GM19328 (cell line): ENCODE measurements around the gene NCAM2.

Experiments used
- ATAC-seq: cut with Tn5 transposase; IDR thresholded peaks from one replicate; pipeline ENCODE4 v1.9.1; 2021; ENCODE audit warnings: mild to moderate bottlenecking, moderate library complexity; ENCODE audit not compliant: unreplicated experiment

Gene NCAM2

DNA sequence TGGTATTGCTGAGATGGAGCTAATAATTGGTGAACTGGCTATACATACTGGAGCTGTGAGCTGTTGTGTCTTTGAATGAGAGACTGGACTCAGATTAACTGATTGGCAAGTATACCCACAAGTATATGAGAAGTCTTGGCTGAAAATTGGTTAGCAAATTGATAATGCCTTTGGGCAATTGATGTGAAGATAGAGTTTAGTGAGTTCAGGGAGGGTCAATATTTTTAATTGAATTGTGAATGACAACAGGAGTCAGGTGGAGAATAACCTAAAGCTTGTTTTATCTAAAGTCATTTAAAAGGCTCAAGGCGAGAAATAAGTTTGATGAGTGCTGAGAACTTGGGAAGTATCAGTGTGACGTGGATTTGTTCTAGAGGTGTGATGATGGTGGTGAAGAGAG, 27.5 kb downstream of the NCAM2 start:
- no peak for ATAC-seq

DNA sequence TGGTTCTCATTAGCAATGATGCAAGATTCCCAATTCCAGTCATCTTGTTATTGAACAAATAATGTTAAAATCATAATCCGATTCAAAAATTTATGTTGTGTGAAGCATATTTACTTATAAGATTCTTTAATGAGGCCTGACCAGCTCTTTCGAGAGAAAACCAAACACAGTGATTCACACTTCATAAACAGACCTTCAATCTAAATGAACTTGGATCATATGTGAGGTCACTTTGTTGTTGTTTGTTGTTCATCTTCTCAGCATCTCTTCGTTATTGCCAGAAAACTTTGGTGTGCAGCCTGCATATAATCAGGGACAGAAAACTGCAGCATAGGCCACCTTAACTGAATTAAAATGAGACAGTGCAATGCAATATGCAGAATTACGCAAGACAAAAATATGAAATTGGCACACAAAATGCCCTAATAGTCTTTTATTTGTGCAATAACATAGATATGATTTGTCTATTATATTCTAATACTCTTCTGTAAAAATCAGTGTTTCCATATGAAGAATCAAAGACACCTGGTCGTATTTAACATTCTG, 30.1 kb downstream of the NCAM2 start:
- ATAC-seq: no peak

DNA sequence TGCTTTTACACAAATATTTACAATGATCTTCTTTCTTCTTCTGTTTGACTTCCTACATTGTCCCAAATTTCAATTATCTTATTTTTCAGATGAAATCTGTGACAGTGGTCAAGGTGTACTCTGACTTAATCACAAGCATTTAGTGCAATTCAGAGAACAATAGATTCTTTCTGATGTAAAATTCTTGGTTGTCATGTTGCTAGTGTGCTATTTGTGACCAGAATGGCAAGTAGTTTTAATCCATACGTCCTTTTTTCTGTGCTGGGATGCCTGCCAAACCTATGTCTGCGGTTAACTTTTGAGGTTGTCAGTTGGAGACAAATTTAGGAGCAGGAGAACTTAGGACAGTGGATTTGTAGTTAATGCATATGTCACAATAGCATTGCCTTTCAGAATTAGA, 31.0 kb downstream of the NCAM2 start:
- no peak for ATAC-seq

DNA sequence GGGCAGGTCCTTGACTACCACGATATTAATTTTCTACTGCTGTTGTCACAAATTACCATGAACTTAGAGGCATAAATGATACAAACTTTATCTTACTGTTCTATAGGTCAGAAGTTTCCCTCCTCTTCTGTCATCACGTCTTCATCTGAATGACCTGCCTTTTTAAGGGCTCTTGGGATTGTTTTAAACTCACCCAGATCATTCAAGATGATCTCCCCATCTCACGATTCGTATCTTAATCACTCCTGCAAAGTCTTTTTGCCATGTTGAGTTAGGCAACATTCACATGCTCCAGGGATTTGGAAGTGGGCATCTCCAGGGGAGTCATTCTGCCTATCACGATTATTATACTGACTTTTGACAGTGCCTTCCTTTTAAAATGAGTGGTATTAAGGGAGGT, 32.1 kb downstream of the NCAM2 start:
- no peak for ATAC-seq

DNA sequence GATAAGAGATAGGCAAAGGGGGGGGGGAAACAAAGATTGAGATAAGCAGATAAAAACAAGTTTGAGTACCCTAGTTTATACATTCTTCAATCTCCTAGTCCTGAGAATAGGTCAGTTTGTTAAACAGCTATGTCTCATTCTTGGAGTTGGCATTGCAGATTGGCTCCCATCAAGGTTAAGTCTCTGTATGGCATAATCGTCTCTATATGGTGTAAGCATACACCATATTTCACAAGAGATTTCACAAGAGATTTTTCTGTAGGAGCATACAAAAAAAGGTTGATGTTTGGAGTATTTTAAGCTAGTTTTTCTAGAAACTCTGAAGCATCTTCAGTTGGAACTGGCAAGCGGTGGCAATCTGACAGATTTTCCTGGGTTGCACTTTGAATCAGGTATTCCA, 35.8 kb downstream of the NCAM2 start:
- no peak for ATAC-seq

DNA sequence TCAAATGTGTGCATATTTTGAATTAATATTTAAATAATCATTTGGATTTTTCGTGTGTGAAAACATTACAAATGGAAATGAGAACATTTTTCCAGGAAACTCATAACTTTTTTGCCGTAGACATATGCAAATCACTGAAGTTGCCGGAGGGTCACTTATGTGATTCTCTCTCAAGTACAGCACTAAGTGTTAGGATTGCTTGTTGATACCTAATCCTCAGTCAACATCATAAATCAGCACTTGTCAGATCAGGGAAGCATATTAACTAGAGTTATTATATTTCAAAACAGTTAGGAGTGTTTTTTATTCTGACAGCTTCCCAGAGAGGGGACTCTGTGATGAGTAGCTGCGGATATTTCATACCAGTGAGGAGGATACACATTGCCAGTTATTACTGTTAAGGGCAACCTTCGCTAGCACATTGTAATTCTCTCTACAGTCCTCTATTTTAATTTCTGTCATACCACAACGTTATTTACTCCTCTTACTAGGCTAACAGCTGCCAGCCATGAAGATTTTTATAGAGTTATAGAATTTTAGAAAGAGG, 41.5 kb downstream of the NCAM2 start:
- no peak for ATAC-seq

DNA sequence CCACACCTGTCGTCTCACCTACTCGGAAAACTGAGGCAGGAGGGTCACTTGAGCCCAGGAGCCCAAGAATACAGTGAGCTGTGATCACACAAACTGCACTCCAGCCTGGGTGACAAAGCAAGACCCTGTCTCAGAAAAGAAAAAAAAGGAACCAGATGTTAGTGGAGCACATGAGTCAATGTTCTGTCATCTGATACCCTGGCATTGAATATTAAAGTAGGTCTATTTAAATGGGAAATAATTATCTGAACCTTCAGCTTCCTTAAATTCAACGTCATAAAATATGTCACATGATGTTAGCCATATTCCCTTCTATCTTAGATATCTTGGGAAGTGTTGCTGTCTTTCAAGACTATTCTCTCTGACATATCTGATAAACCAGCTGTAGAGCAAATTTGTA, 47.3 kb downstream of the NCAM2 start:
- ATAC-seq: no peak

DNA sequence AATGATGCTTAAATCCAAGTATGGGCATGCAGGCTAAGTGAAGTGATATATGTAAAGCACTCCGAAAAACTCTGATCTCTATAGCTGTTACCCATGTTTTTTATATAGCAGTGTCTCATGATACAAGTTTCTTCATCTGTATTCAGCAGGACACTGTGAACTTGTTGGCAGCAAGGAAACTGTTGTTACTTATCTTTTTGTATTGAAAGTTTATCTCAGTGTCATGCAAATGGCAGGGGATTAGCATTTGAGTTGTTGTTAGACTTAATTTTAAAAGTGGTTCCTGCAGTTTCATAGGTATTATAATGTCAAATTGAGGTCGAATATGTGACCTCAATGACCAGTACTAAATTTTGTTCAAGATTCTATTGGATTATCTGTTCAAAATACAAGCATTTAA, 47.9 kb downstream of the NCAM2 start:
- no peak for ATAC-seq

DNA sequence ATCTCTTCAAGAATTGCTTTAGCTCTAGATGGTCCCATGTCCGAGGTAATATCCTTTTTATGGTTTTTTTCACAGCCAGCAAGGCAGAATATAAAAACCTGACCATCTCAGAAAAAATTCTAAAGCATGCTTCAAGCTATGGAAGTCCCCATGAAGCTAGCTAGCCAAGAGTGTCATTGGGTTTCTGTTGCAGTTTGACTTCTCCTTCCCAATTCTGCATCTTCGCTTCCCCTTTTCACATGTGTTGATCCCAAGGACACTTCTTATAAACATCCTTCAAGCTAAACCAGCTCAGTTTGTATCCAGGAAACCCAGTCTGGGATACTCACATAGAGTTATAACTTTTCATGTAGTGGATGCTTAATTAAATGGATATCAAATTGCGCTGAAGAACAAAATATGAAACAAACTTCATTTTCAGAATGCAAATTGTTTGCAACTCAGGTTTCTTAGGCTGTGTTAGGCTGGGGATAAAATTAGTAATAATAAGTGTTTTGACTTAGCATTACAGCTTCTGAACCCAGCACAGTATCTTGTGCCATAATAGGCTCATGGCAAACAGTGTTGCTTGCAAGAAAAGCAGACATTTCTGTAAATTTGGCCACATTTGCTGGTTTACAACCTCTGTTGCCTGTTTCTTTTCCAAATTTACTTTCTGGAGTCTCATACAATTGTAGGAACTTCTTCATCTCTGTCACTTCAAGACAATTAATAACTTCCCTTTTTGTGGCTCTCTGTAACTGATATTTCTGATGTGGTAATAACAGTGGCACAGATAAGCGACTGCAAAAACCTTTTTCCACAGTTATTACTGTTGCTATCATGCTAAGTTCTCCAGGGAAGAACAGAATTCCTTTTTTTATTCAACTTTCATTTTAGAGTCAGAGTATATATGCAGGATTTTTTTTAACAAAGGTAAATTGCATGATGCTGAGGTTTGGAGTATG, 53.2 kb downstream of the NCAM2 start:
- ATAC-seq: no peak

DNA sequence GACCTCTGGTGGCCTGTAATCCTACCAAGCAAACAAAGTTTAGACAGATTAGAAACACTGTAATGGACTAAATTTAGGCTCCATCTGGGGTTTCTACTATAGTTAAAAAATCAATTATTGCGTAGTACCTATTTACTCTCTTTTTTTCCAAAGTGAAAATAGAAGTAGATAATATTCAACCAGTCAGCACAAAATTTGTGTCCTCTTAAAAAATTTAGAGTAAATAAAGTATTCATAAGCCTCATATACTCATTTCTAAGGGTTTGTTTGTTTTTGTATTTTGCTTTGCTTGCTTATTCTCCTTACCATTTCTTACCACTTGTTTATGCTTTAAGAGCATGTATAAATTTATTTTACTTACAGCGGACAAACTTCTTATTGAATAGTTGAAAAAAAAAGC, 54.5 kb downstream of the NCAM2 start:
- no peak for ATAC-seq

DNA sequence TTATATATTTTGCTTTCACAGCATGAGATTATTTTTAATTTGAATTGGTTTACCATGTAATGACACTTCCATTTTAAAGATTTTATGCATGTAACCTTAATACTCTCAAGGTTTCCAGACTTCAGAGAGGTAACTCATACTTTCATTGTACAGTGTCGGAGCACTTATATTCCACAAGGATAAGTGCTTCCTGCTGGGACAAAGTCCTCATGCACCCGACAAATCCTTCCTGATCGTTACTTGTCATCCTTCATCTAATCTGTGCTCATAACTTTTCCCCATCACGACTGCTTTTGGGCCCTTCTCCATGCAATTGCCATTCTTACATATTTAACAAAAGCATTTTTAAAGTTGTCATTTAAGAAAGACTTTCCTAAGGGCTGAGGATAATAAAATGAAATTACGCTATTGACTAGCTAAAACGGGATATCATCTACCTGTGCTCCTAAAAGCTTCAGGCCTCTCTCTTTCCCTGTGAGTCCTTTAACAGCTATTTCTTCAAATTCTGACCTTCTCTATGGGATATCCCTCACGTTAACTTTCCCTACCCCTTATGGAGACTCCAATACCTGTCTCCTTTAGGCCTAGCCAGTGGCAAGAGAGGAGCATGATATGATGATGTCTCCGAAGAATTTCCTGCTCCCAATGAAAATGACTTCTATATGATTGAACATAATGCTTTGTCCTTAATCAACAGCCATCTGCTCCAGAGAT, 59.3 kb downstream of the NCAM2 start:
- ATAC-seq: no peak

DNA sequence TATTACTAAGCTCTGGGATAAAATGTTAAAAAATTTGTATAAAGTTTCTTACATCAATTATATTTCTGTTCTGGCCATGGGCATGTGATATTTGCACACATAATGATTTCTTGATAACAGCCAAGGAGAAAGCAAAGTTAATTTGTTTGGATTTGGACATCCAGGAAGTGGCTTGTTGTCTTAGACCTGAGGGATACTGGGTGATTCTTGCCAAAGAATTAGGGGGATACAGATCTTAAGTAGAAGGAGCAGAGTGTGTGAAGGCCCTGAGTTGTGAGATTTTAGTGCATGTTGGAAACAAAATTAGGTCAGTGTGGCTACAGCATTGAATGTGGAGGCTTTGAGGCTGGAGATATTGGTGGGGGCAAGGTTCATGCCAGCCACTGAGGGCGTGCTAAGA, 65.6 kb downstream of the NCAM2 start:
- ATAC-seq: no peak

DNA sequence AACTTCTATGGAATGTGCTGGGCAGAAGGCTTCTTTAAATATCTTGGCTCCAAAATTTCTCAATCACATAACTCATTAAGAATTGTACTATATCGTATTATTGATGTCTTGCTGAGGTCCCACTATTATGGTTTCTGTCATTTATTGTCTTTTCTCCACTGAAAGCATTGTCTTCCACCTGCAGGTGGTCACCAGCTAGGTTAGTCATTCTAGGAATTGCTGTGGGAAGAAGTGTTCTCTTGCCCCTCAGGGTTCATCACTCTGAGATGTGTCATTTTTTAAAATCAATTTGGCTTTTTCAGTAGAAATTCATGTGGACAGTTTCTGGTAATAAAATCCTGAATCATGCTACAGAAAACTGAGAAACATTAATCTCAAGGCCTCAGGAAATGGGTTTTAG, 66.1 kb downstream of the NCAM2 start:
- no peak for ATAC-seq

DNA sequence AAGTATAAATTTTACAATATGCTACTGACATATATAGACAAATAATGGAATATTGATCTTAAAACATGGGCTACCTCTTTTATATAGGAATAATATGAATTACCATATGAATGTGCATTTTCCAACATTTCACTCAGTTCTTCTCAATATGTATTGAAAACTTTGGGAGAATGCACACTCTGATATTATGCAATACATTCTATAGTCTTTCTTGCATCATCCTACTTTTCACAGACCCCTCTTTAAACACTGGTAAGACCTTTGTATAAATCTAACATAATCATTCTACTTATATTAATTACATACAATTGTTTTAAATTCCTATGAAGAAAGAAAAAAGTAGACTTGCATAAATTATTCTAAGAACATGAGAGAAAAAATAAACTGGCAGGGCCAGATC, 69.2 kb downstream of the NCAM2 start:
- ATAC-seq: no peak

DNA sequence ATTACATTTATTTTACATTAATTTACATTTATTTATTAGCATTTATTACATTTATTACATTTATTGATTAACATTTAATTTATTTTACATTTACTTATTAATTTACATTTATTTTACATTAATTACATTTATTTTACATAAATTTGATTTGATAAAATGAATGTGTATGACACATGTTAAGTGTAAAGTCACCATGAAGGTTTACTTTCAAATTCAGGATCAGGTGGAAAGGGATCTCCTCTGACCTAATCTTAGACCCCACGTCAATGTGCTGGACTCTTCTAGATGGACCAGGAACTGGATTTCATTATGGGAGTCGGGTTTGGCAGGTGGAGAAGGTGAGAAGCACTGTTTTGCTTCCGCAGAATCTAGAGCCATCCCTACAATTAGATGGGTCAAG, 76.1 kb downstream of the NCAM2 start:
- no peak for ATAC-seq

DNA sequence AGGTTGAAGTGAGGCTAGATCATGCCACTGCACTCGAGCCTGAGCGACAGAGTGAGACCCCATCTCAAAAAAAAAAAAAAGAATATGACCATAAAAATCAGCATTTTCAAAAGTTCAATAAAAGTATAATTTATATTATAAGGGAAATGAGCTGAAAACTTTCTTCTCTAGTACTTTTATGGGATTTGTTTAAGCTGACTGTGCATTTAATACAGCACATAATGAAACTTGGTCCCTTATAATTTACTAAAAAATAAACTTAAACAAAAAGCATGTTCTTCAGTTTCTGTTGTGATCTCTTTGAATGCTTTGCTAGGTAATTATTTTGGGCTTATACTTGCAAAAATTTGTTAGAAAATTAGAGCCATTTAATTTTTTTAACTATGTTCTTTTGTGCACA, 77.8 kb downstream of the NCAM2 start:
- no peak for ATAC-seq

DNA sequence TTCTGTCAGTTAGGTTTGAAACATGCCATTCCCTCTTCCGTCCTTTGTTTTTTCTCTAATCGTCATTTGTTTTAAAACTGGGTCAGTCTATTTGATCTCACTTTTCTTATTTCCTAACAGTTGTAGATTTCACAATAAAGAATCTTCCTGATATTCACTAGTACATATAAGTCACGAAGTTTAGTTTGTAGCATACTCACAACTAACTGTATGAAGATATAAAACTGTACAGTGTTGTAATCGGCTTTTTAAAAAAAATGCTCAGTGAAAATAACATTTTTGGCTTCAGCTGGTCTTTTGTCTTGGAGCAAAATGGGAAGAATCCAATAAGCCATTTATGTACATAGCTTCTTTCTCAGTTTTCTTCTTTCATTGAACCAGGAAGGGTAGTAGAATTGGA, 78.3 kb downstream of the NCAM2 start:
- ATAC-seq: no peak

DNA sequence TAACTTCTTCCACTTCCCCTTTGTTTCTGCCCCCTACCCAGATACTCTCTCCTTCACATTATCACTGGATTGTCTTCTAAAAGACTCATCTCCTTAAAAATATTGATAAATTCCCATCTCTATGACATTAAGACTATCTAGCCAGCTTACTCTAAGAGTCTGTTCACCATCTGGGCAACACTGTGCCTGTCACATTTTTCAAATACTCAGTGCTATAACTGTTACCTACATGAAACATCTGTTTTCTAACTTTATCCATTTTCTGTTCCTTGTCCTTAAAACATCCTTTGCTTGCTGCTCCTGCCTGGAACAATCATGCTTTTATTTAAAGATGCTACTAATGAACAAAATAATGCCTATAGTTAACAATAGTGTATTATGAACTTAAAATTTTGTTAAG, 81.4 kb downstream of the NCAM2 start:
- no peak for ATAC-seq

DNA sequence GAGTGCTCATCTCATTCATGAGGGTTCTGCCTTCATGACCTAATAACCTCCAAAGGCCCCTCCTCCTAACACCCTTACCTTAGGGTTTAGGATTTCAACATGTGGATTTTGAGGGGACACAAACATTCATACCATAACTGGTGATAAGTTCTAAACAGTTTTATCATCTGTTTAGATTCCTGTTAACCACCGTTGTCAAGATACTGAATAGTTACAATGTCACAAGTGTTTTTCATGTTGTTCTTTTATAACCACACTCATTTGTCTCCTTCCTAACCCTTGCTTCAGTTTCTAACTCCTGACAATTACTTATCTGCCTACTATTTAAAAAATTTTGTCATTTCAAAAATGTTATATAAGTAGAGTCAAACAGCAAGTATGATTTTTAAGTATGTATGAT, 86.0 kb downstream of the NCAM2 start:
- no peak for ATAC-seq

DNA sequence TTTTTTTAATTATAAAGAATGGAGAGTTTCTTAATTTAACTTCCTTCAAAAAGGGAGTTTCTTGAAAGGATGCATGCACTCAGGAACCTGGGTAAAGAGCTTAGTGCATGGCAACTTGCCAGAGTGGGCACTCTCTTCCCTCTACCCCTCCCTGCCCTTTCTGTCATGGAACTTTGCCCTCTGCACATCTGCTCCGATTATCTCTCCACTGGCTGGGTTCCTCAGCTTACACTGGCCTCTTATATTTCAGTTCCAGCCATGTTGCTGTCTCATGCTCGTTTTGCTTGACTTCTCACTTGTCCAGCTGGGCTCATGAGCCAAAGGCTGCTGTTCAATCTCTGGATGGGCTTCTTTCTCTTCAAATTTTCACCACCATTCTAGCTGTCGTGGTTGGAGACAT, 87.0 kb downstream of the NCAM2 start:
- no peak for ATAC-seq

DNA sequence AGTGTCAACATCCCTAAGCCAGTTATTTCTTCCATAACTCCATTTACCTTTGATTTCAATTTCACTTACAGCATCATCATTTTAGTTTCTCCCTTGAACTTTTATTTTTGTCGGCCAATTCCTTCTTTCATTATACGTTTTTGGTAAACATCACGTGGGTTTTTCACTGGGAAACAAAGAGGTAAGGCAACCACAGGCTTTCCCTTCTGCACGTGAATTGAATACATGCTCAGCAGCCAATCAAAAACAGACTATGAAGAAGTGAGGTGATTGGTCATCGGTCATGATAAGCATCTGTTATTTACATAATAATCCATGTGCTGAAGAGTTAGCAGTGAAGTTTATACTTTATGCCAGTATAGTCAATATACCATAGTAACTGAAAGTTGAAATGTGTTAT, 98.7 kb downstream of the NCAM2 start:
- ATAC-seq: no peak

DNA sequence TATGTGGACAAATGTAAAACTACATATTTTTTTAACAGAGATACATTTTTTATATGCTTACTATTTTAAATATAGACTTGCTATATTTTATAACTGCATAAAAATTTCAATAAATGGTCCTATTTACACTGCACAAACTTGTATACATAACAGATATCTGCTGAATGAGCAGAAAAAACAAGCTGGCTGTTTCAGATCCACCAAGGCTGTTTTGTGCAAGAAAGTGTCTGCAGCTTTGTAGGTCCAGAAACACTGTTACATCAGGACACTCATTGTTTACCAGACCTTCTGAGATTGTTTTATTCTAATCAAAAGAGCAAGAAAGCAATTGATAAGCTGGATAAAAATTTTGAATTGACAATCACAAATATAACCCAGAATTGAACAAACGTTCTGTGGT, 99.3 kb downstream of the NCAM2 start:
- no peak for ATAC-seq
